Measurements from ENCODE around the gene FAM184B.
"Not testable (repeated sequence)": the region's sequence is repeated elsewhere in the genome, so short reads cannot be mapped to it uniquely, and the experiment has no call there.

Gene FAM184B

GRCh38 chr4:17701882-17702281, 79.5 kb downstream of the FAM184B start:
- Mint-ChIP-seq H3K4me3 (no peak overlapping the region), H3K4me1 (ENCODE audit: low read depth) (no peaks in the 10 kb centered on the region), H3K27ac (no peak overlapping the region), H3K9me3 (peaks cover 7% of the 10 kb centered on the region), H3K36me3 (ENCODE audit: low read depth) (no peaks in the 10 kb centered on the region), H3K27me3 (ENCODE audit: low read depth) (peaks cover 8% of the 10 kb centered on the region)
- DNase-seq (ENCODE audit: low spot score), result no peak

- Mint-ChIP-seq H3K27ac (no peak overlapping the region), H3K27me3 (ENCODE audit: low read depth) (peaks cover 10% of the 10 kb centered on the region), H3K9me3 (peaks cover 7% of the 10 kb centered on the region), H3K4me3 (no peak overlapping the region), H3K4me1 (ENCODE audit: low read depth) (no peaks in the 10 kb centered on the region), H3K36me3 (ENCODE audit: low read depth) (no peaks in the 10 kb centered on the region)
- DNase-seq (ENCODE audit: low spot score), result no peak
Measured at GRCh38 chr4:17701138-17701839, 80.1 kb downstream of the FAM184B start.

- no peak overlapping the region for H3K4me3 Mint-ChIP-seq
- no peaks in the 10 kb centered on the region for H3K4me1 Mint-ChIP-seq (ENCODE audit: low read depth)
- H3K36me3 Mint-ChIP-seq (ENCODE audit: low read depth), result no peaks in the 10 kb centered on the region
- H3K27me3 Mint-ChIP-seq (ENCODE audit: low read depth), result peaks cover 12% of the 10 kb centered on the region
- DNase-seq (ENCODE audit: low spot score), result no peak
- H3K27ac Mint-ChIP-seq, result no peak overlapping the region
- H3K9me3 Mint-ChIP-seq, result peaks cover 7% of the 10 kb centered on the region
Measured at GRCh38 chr4:17699380-17699779, 82.0 kb downstream of the FAM184B start.

- Mint-ChIP-seq H3K4me3 (no peak overlapping the region), H3K4me1 (ENCODE audit: low read depth) (no peaks in the 10 kb centered on the region), H3K9me3 (peaks cover 7% of the 10 kb centered on the region), H3K36me3 (ENCODE audit: low read depth) (no peaks in the 10 kb centered on the region), H3K27ac (no peak overlapping the region), H3K27me3 (ENCODE audit: low read depth) (peaks cover 12% of the 10 kb centered on the region)
- no peak for DNase-seq (ENCODE audit: low spot score)
Measured at GRCh38 chr4:17698116-17698515, 83.3 kb downstream of the FAM184B start.

- no peak overlapping the region for H3K27ac Mint-ChIP-seq
- peaks cover 7% of the 10 kb centered on the region for H3K9me3 Mint-ChIP-seq
- H3K4me1 Mint-ChIP-seq (ENCODE audit: low read depth), result no peaks in the 10 kb centered on the region
- H3K36me3 Mint-ChIP-seq (ENCODE audit: low read depth), result no peaks in the 10 kb centered on the region
- no peak for DNase-seq (ENCODE audit: low spot score)
- H3K4me3 Mint-ChIP-seq, result no peak overlapping the region
- peaks cover 12% of the 10 kb centered on the region for H3K27me3 Mint-ChIP-seq (ENCODE audit: low read depth)
Measured at GRCh38 chr4:17695341-17695740, 86.1 kb downstream of the FAM184B start.

- Mint-ChIP-seq H3K27me3 (ENCODE audit: low read depth) (peaks cover 12% of the 10 kb centered on the region), H3K9me3 (peaks cover 6% of the 10 kb centered on the region), H3K36me3 (ENCODE audit: low read depth) (no peaks in the 10 kb centered on the region), H3K4me3 (no peak overlapping the region), H3K27ac (no peak overlapping the region), H3K4me1 (ENCODE audit: low read depth) (no peaks in the 10 kb centered on the region)
- DNase-seq (ENCODE audit: low spot score), result no peak
Measured at GRCh38 chr4:17694552-17694951, 86.9 kb downstream of the FAM184B start.

GRCh38 chr4:17690898-17691297, 90.5 kb downstream of the FAM184B start:
- Mint-ChIP-seq H3K4me3 (no peak overlapping the region), H3K36me3 (ENCODE audit: low read depth) (no peaks in the 10 kb centered on the region), H3K4me1 (ENCODE audit: low read depth) (no peaks in the 10 kb centered on the region), H3K27ac (no peak overlapping the region), H3K9me3 (no peaks in the 10 kb centered on the region), H3K27me3 (ENCODE audit: low read depth) (peaks cover 2% of the 10 kb centered on the region)
- DNase-seq (ENCODE audit: low spot score), result no peak

- DNase-seq (ENCODE audit: low spot score), result no peak
Measured at GRCh38 chr4:17690135-17690534, 91.3 kb downstream of the FAM184B start.

GRCh38 chr4:17688011-17688441, 93.4 kb downstream of the FAM184B start:
- Mint-ChIP-seq H3K4me3 (no peak overlapping the region), H3K27me3 (ENCODE audit: low read depth) (no peaks in the 10 kb centered on the region), H3K36me3 (ENCODE audit: low read depth) (no peaks in the 10 kb centered on the region), H3K4me1 (ENCODE audit: low read depth) (no peaks in the 10 kb centered on the region), H3K9me3 (no peaks in the 10 kb centered on the region), H3K27ac (no peak overlapping the region)
- DNase-seq (ENCODE audit: low spot score), result no peak

More at GRCh38 chr4:17690135-17690534, 91.3 kb downstream of the FAM184B start:
- Mint-ChIP-seq H3K9me3 (no peaks in the 10 kb centered on the region), H3K4me3 (no peak overlapping the region), H3K27me3 (ENCODE audit: low read depth) (no peaks in the 10 kb centered on the region), H3K4me1 (ENCODE audit: low read depth) (no peaks in the 10 kb centered on the region), H3K36me3 (ENCODE audit: low read depth) (no peaks in the 10 kb centered on the region), H3K27ac (no peak overlapping the region)

GRCh38 chr4:17687237-17687857, 94.1 kb downstream of the FAM184B start:
- H3K4me1 Mint-ChIP-seq (ENCODE audit: low read depth), result no peaks in the 10 kb centered on the region
- no peak overlapping the region for H3K27ac Mint-ChIP-seq
- no peaks in the 10 kb centered on the region for H3K36me3 Mint-ChIP-seq (ENCODE audit: low read depth)
- no peak for DNase-seq (ENCODE audit: low spot score)
- no peaks in the 10 kb centered on the region for H3K27me3 Mint-ChIP-seq (ENCODE audit: low read depth)
- H3K4me3 Mint-ChIP-seq, result no peak overlapping the region
- no peaks in the 10 kb centered on the region for H3K9me3 Mint-ChIP-seq

GRCh38 chr4:17684648-17685047, 96.8 kb downstream of the FAM184B start:
- H3K9me3 Mint-ChIP-seq; DNase-seq (ENCODE audit: low spot score); H3K36me3 Mint-ChIP-seq (ENCODE audit: low read depth); H3K4me3 Mint-ChIP-seq; H3K27ac Mint-ChIP-seq; H3K4me1 Mint-ChIP-seq (ENCODE audit: low read depth); H3K27me3 Mint-ChIP-seq (ENCODE audit: low read depth): not testable (repeated sequence)

- no peaks in the 10 kb centered on the region for H3K4me1 Mint-ChIP-seq (ENCODE audit: low read depth)
- H3K27ac Mint-ChIP-seq, result no peak overlapping the region
- H3K27me3 Mint-ChIP-seq (ENCODE audit: low read depth), result peaks cover 2% of the 10 kb centered on the region
- no peaks in the 10 kb centered on the region for H3K9me3 Mint-ChIP-seq
- no peak overlapping the region for H3K4me3 Mint-ChIP-seq
- H3K36me3 Mint-ChIP-seq (ENCODE audit: low read depth), result no peaks in the 10 kb centered on the region
- no peak for DNase-seq (ENCODE audit: low spot score)
Measured at GRCh38 chr4:17682222-17682566, 99.2 kb downstream of the FAM184B start.

GRCh38 chr4:17681281-17682221, 99.9 kb downstream of the FAM184B start:
- Mint-ChIP-seq H3K36me3 (ENCODE audit: low read depth) (no peaks in the 10 kb centered on the region), H3K4me1 (ENCODE audit: low read depth) (no peaks in the 10 kb centered on the region), H3K27me3 (ENCODE audit: low read depth) (peaks cover 2% of the 10 kb centered on the region), H3K9me3 (no peaks in the 10 kb centered on the region), H3K4me3 (no peak overlapping the region), H3K27ac (no peak overlapping the region)
- no peak for DNase-seq (ENCODE audit: low spot score)

Data from T-helper 2 cell treated with Interferon-gamma antibody and Interleukin-4, amounts not matched to agents 5 μg/mL and 100 μg/mL, for 36 hours (primary cell).